Measurements from ENCODE around the gene KDM7A. TPM values are rescaled to one million over a fixed set of nuclear protein-coding genes. Genes with fewer than 3 reads are reported as not detected.

KDM7A gene
- total RNA-seq (10 to 100 TPM; 36.5 to 60.2 (median 55.0) TPM), total RNA-seq (45.3 to 424 (median 123) reads per million in 29 experiments)
- 26.3 TPM for total RNA-seq (2013)

- H3K27me3 Mint-ChIP-seq, result no peaks in the 10 kb centered on the region
These were observed at the start of gene KDM7A for GRCh38 chr7:140176811-140177702. Gene KDM7A (minus strand): TSS chr7:140176983. CDS start chr7:140176937, 46 bp downstream.

GRCh38 chr7:140225562-140226249, 48.9 kb upstream of the KDM7A start:
- DNase-seq (peak in 3 of 35 experiments; percentile 12 to 41 (median 33)), ATAC-seq (replicated peaks in 1 of 4) (peak in 1 of 4 experiments; percentile 7)
- Histone ChIP-seq H3K27me3 (replicated peaks in 1 of 2; ENCODE audit: control insufficient read depth in 2 of 2, extremely low read depth in 1 of 2, insufficient read depth in 2 of 2, low read length in 1 of 2) (no peaks in the 10 kb centered on the region), H3K36me3 (ENCODE audit: control insufficient read depth in 2 of 2, extremely low read depth in 1 of 2, insufficient read depth in 1 of 2, low read length in 1 of 2) (peaks cover 0 to 4% of the 10 kb centered on the region in 2 donors), H3K4me3 (ENCODE audit: control insufficient read depth in 1 of 2, extremely low read depth in 1 of 2, low read length in 1 of 2) (no peak overlapping the region), H3K27ac (ENCODE audit: low read length) (peak overlapping the region; percentile 48), H3K4me1 (ENCODE audit: control insufficient read depth in 1 of 2, extremely low read depth in 1 of 2, insufficient read depth in 2 of 2, low read length in 2 of 2) (peaks cover 51 to 63% of the 10 kb centered on the region in 2 experiments), H3K9me3 (no peaks in the 10 kb centered on the region)
- Mint-ChIP-seq H3K27ac (peak overlapping the region; percentile 66 to 87), H3K9me3 (no peaks in the 10 kb centered on the region), H3K27me3 (no peaks in the 10 kb centered on the region), H3K4me3 (peak overlapping the region in 2 of 3 donors; percentile 9 to 45), H3K4me1 (peaks cover 60 to 67% (median 61%) of the 10 kb centered on the region in 3 donors), H3K36me3 (no peaks in the 10 kb centered on the region)
- POLR2A ChIA-PET, result no interaction called here
- CTCF ChIA-PET, result interaction anchor here in 1 of 2 donors (0.7 to 1.5 kb wide), 2 partner anchors 19 to 48 kb away, joined by 4 read pairs; no protein-coding TSS in a partner anchor
- WGBS (ENCODE audit: insufficient coverage), result 66% methylated on average over 3 of the region's 5 CpGs

More at GRCh38 chr7:140176811-140177702, at the start of gene KDM7A:
- Histone ChIP-seq H3K27me3 (replicated peaks in 1 of 2; ENCODE audit: control insufficient read depth in 2 of 2, extremely low read depth in 1 of 2, insufficient read depth in 2 of 2, low read length in 1 of 2) (no peaks in the 10 kb centered on the region), H3K4me1 (ENCODE audit: control insufficient read depth in 1 of 2, extremely low read depth in 1 of 2, insufficient read depth in 2 of 2, low read length in 2 of 2) (peaks cover 21 to 24% of the 10 kb centered on the region in 2 experiments), H3K36me3 (ENCODE audit: control insufficient read depth in 2 of 2, extremely low read depth in 1 of 2, insufficient read depth in 1 of 2, low read length in 1 of 2) (no peaks in the 10 kb centered on the region), H3K9me3 (no peaks in the 10 kb centered on the region), H3K4me3 (ENCODE audit: control insufficient read depth in 1 of 2, extremely low read depth in 1 of 2, low read length in 1 of 2) (peak within 1 kb of the TSS; percentile 89 to 94), H3K27ac (ENCODE audit: low read length) (peak within 1 kb of the TSS; percentile 82)
- Mint-ChIP-seq H3K4me3 (peak within 1 kb of the TSS; percentile 88 to 98 (median 92)), H3K4me1 (peaks cover 38 to 43% (median 42%) of the 10 kb centered on the region in 3 donors), H3K36me3 (peaks cover 6% of the 10 kb centered on the region), H3K27ac (peak within 1 kb of the TSS; percentile 84 to 93), H3K9me3 (no peaks in the 10 kb centered on the region)
- DNase-seq (peak; percentile 80 to 97 (median 87)), ATAC-seq (replicated peaks in 1 of 4) (peak; percentile 75 to 78 (median 75))
- CTCF ChIA-PET, result interaction anchor here (0.6 to 2.6 kb wide), 7 partner anchors 36 to 127 kb away, joined by 3 to 17 read pairs (median 3); no protein-coding TSS in a partner anchor
- POLR2A ChIA-PET, result interaction anchor here (0.5 to 1.4 kb wide), 9 partner anchors 15 to 840 kb away, joined by 3 to 7 read pairs (median 4); no protein-coding TSS in a partner anchor
- WGBS (ENCODE audit: insufficient coverage), result under 1% methylated on average over 129 of the region's 132 CpGs

- ATAC-seq (replicated peaks in 1 of 4) (peak; percentile 25 to 76 (median 65)), DNase-seq (peak in 3 of 35 experiments; percentile 16 to 39 (median 27))
- Histone ChIP-seq H3K4me1 (ENCODE audit: control insufficient read depth in 1 of 2, extremely low read depth in 1 of 2, insufficient read depth in 2 of 2, low read length in 2 of 2) (peaks cover 42 to 46% of the 10 kb centered on the region in 2 experiments), H3K27me3 (replicated peaks in 1 of 2; ENCODE audit: control insufficient read depth in 2 of 2, extremely low read depth in 1 of 2, insufficient read depth in 2 of 2, low read length in 1 of 2) (no peaks in the 10 kb centered on the region), H3K4me3 (ENCODE audit: control insufficient read depth in 1 of 2, extremely low read depth in 1 of 2, low read length in 1 of 2) (no peak overlapping the region), H3K36me3 (ENCODE audit: control insufficient read depth in 2 of 2, extremely low read depth in 1 of 2, insufficient read depth in 1 of 2, low read length in 1 of 2) (peaks cover 0 to 4% of the 10 kb centered on the region in 2 donors), H3K9me3 (no peaks in the 10 kb centered on the region), H3K27ac (ENCODE audit: low read length) (peak overlapping the region; percentile 8)
- POLR2A ChIA-PET, result no interaction called here
- no peaks in the 10 kb centered on the region for H3K36me3 Mint-ChIP-seq
- WGBS (ENCODE audit: insufficient coverage), result 46% methylated on average over 13 of the region's 15 CpGs
- peaks cover 48 to 56% (median 49%) of the 10 kb centered on the region in 3 donors for H3K4me1 Mint-ChIP-seq
- H3K27me3 Mint-ChIP-seq, result no peaks in the 10 kb centered on the region
- peak overlapping the region; percentile 90 to 95 for H3K27ac Mint-ChIP-seq
- no peaks in the 10 kb centered on the region for H3K9me3 Mint-ChIP-seq
- CTCF ChIA-PET, result interaction anchor here in 1 of 2 donors (0.6 kb wide), 1 partner anchor 30 kb away, joined by 5 read pairs; no protein-coding TSS in a partner anchor
- H3K4me3 Mint-ChIP-seq, result peak overlapping the region; percentile 31 to 62 (median 45)
These were observed 46.9 kb upstream of the KDM7A start for GRCh38 chr7:140223515-140224221.

GRCh38 chr7:140222814-140223213, 46.0 kb upstream of the KDM7A start:
- Histone ChIP-seq H3K4me1 (ENCODE audit: control insufficient read depth in 1 of 2, extremely low read depth in 1 of 2, insufficient read depth in 2 of 2, low read length in 2 of 2) (peaks cover 42 to 44% of the 10 kb centered on the region in 2 experiments), H3K36me3 (ENCODE audit: control insufficient read depth in 2 of 2, extremely low read depth in 1 of 2, insufficient read depth in 1 of 2, low read length in 1 of 2) (peaks cover 0 to 4% of the 10 kb centered on the region in 2 donors), H3K9me3 (no peaks in the 10 kb centered on the region), H3K27me3 (replicated peaks in 1 of 2; ENCODE audit: control insufficient read depth in 2 of 2, extremely low read depth in 1 of 2, insufficient read depth in 2 of 2, low read length in 1 of 2) (no peaks in the 10 kb centered on the region), H3K4me3 (ENCODE audit: control insufficient read depth in 1 of 2, extremely low read depth in 1 of 2, low read length in 1 of 2) (no peak overlapping the region), H3K27ac (ENCODE audit: low read length) (no peak overlapping the region)
- Mint-ChIP-seq H3K27ac (peak overlapping the region; percentile 66 to 95), H3K4me3 (peak overlapping the region in 1 of 3 donors; percentile 62), H3K36me3 (no peaks in the 10 kb centered on the region), H3K27me3 (no peaks in the 10 kb centered on the region), H3K9me3 (peaks cover 0 to 4% (median 3%) of the 10 kb centered on the region in 3 donors), H3K4me1 (peaks cover 43 to 50% (median 43%) of the 10 kb centered on the region in 3 donors)
- ATAC-seq (replicated peaks in 1 of 4), result peak in 2 of 4 experiments; percentile 28 to 37
- ChIA-PET CTCF (no interaction called here), POLR2A (no interaction called here)
- DNase-seq, result no peak
- WGBS (ENCODE audit: insufficient coverage), result 78% methylated on average over 6 of the region's 10 CpGs

- no peaks in the 10 kb centered on the region for H3K9me3 ChIP-seq
- H3K36me3 Mint-ChIP-seq, result no peaks in the 10 kb centered on the region
- ChIA-PET CTCF (interaction anchor here (0.6 kb wide), 2 partner anchors 32 to 165 kb away, joined by 3 read pairs; no protein-coding TSS in a partner anchor), POLR2A (interaction anchor here (0.6 to 0.9 kb wide), 2 partner anchors 10 to 389 kb away, joined by 3 to 4 read pairs; no protein-coding TSS in a partner anchor)
- no peak for DNase-seq
- peaks cover 23 to 28% of the 10 kb centered on the region in 2 experiments for H3K4me1 ChIP-seq (ENCODE audit: control insufficient read depth in 1 of 2, extremely low read depth in 1 of 2, insufficient read depth in 2 of 2, low read length in 2 of 2)
- H3K4me3 Mint-ChIP-seq, result no peak overlapping the region
- 86% methylated on average over 5 of the region's 10 CpGs for WGBS (ENCODE audit: insufficient coverage)
- H3K27me3 Mint-ChIP-seq, result no peaks in the 10 kb centered on the region
- H3K36me3 ChIP-seq (ENCODE audit: control insufficient read depth in 2 of 2, extremely low read depth in 1 of 2, insufficient read depth in 1 of 2, low read length in 1 of 2), result peaks cover 0 to 4% of the 10 kb centered on the region in 2 donors
- H3K27ac Mint-ChIP-seq, result peak overlapping the region in 1 of 2 donors; percentile 28
- H3K9me3 Mint-ChIP-seq, result peaks cover 0 to 7% (median 5%) of the 10 kb centered on the region in 3 donors
- peaks cover 30 to 37% (median 30%) of the 10 kb centered on the region in 3 donors for H3K4me1 Mint-ChIP-seq
- no peaks in the 10 kb centered on the region for H3K27me3 ChIP-seq (replicated peaks in 1 of 2; ENCODE audit: control insufficient read depth in 2 of 2, extremely low read depth in 1 of 2, insufficient read depth in 2 of 2, low read length in 1 of 2)
- no peak overlapping the region for H3K27ac ChIP-seq (ENCODE audit: low read length)
- no peak for ATAC-seq (replicated peaks in 1 of 4)
- no peak overlapping the region for H3K4me3 ChIP-seq (ENCODE audit: control insufficient read depth in 1 of 2, extremely low read depth in 1 of 2, low read length in 1 of 2)
These were observed 43.1 kb upstream of the KDM7A start for GRCh38 chr7:140219672-140220524.

All from T-cell (primary cell).